Measurements from ENCODE around the gene PYGM.

The PYGM gene

DNA sequence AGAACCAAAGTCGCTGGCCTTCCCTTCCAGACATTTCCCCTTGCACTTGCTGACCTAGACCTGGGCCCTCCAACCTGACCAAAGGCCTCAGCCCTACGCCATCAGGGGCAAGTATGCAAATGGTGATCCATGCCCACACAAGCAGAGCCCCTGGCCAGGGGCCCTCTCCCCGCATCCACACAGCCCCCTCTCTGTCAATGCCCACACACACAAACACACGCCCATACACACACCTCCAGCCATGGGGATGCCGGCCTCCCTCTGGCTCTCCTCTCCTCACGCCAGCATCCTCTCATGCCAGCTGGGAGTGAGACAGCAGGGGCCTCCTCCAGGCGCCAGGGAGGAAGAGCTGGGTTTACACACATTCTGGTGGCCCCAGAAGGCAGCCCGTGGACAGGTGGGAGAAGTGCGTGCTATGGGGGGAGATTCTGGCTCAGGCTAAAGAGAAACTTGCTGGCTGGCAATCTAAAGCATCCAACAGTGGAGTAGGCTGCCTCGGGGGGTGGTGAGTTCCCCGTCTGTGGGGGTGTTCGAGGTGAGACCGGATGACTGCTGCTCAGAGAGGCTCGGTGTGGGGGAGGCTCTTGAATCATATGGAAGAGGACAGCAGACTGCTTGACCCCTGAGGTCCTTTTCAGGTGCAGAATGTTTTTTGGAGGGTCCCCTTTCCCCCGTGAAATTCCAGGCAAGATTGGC lies 41.5 kb downstream of the PYGM start:
- H4K20me1 ChIP-seq (ENCODE audit: low read depth, low read length), result no peaks in the 10 kb centered on the region
- no peak overlapping the region for H2AFZ ChIP-seq (ENCODE audit: low read depth, low read length, severe bottlenecking)
- no peak overlapping the region for H3K27ac ChIP-seq (ENCODE audit: low read depth, low read length)
- H3K79me2 ChIP-seq (ENCODE audit: insufficient read depth, low read length), result no peaks in the 10 kb centered on the region
- TF ChIP-seq CTCF (IDR thresholded peaks at IDR 0.05; ENCODE audit: insufficient read depth, low read length, poor library complexity, severe bottlenecking) (no peak), EZH2phosphoT487 (conservative IDR thresholded peaks at IDR 0.05; ENCODE audit: low read length) (no peak)
- H3K4me2 ChIP-seq (ENCODE audit: low read depth, low read length, poor library complexity, severe bottlenecking), result no peak overlapping the region
- H3K9me2 ChIP-seq (replicated peaks; ENCODE audit: insufficient read depth, low read length), result no peaks in the 10 kb centered on the region
- no peaks in the 10 kb centered on the region for H3K27me3 ChIP-seq (ENCODE audit: low read length)
- no peak overlapping the region for H3K9ac ChIP-seq (ENCODE audit: low read length)
- H3K36me3 ChIP-seq (ENCODE audit: low read length), result no peaks in the 10 kb centered on the region
- H3K9me3 ChIP-seq (ENCODE audit: insufficient read depth, low read length), result no peaks in the 10 kb centered on the region
- no peak overlapping the region for H3K4me3 ChIP-seq (ENCODE audit: insufficient read depth, low read length, poor library complexity, severe bottlenecking)
- no peaks in the 10 kb centered on the region for H3F3A ChIP-seq (ENCODE audit: insufficient read depth)

- H2AFZ ChIP-seq (ENCODE audit: low read depth, low read length, severe bottlenecking), result no peak overlapping the region
- H3F3A ChIP-seq (ENCODE audit: insufficient read depth), result no peaks in the 10 kb centered on the region
- H3K4me2 ChIP-seq (ENCODE audit: low read depth, low read length, poor library complexity, severe bottlenecking), result no peak overlapping the region
- no peaks in the 10 kb centered on the region for H4K20me1 ChIP-seq (ENCODE audit: low read depth, low read length)
- H3K9me2 ChIP-seq (replicated peaks; ENCODE audit: insufficient read depth, low read length), result no peaks in the 10 kb centered on the region
- H3K27me3 ChIP-seq (ENCODE audit: low read length), result no peaks in the 10 kb centered on the region
- H3K27ac ChIP-seq (ENCODE audit: low read depth, low read length), result no peak overlapping the region
- no peaks in the 10 kb centered on the region for H3K79me2 ChIP-seq (ENCODE audit: insufficient read depth, low read length)
- H3K36me3 ChIP-seq (ENCODE audit: low read length), result no peaks in the 10 kb centered on the region
- no peak for TF ChIP-seq EZH2phosphoT487 (conservative IDR thresholded peaks at IDR 0.05; ENCODE audit: low read length)
- no peak for TF ChIP-seq CTCF (IDR thresholded peaks at IDR 0.05; ENCODE audit: insufficient read depth, low read length, poor library complexity, severe bottlenecking)
- H3K9me3 ChIP-seq (ENCODE audit: insufficient read depth, low read length), result no peaks in the 10 kb centered on the region
- H3K4me3 ChIP-seq (ENCODE audit: insufficient read depth, low read length, poor library complexity, severe bottlenecking), result no peak overlapping the region
- H3K9ac ChIP-seq (ENCODE audit: low read length), result no peak overlapping the region
Measured at GRCh38 chr11:64717268-64717578, 42.6 kb downstream of the PYGM start.

DNA sequence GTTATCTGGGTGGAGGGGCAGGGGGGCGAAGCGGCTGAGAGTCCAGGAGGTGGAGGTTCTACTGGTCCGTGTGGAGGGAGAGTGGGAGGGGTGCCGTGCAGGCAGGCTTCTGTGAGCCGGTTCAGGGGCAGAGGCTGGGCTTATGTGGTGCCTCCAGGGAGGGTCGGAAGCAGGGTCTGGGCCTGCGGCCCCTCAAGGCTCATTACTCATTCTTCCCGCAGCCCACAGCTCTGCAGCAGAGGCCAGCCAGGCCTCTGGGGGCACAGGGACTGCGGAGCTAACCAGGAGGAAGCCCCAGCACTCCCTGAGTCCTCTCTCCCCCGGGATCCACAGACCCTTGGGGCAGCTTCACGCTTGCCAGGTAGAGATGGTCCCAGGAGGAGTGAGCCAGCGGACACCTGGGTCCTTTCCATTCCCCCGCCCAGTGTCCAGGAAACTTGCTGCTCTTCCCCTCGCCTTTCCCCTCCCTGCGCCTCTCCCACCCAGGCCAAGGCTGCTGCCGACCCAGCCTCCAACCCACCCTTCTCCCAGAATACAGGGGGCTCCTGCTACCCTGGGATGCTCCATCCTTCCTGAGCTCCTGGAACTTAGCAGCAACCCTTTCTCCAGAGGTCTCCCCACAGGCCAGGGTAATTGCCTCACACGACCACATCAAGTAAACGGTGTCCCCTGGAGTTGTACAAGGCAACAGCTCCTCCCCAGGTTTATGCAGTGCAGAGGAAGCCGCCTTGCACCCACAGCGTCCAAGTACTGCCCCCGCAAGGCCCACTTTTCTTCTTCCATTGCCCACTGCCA lies 43.1 kb downstream of the PYGM start:
- Histone ChIP-seq H3F3A (ENCODE audit: insufficient read depth) (no peaks in the 10 kb centered on the region), H3K36me3 (ENCODE audit: low read length) (no peaks in the 10 kb centered on the region), H3K4me2 (ENCODE audit: low read depth, low read length, poor library complexity, severe bottlenecking) (no peak overlapping the region), H3K27ac (ENCODE audit: low read depth, low read length) (no peak overlapping the region), H3K9me2 (replicated peaks; ENCODE audit: insufficient read depth, low read length) (no peaks in the 10 kb centered on the region), H3K9me3 (ENCODE audit: insufficient read depth, low read length) (no peaks in the 10 kb centered on the region), H3K79me2 (ENCODE audit: insufficient read depth, low read length) (no peaks in the 10 kb centered on the region), H3K27me3 (ENCODE audit: low read length) (no peaks in the 10 kb centered on the region), H3K9ac (ENCODE audit: low read length) (no peak overlapping the region), H4K20me1 (ENCODE audit: low read depth, low read length) (no peaks in the 10 kb centered on the region), H2AFZ (ENCODE audit: low read depth, low read length, severe bottlenecking) (no peak overlapping the region), H3K4me3 (ENCODE audit: insufficient read depth, low read length, poor library complexity, severe bottlenecking) (no peak overlapping the region)
- TF ChIP-seq CTCF (IDR thresholded peaks at IDR 0.05; ENCODE audit: insufficient read depth, low read length, poor library complexity, severe bottlenecking) (no peak), EZH2phosphoT487 (conservative IDR thresholded peaks at IDR 0.05; ENCODE audit: low read length) (no peak)
